WTC11 (cell line): Measurements from ENCODE around the gene ARHGAP42. TPM values are rescaled to one million over a fixed set of nuclear protein-coding genes. Genes with fewer than 3 reads are reported as not detected.

Source experiments
- ATAC-seq: fragments of 200-7000 bp; cut with Tn5 transposase; 2 replicates; pipeline ENCODE4 v1.10.0; 2021; ENCODE audit warnings: mild to moderate bottlenecking, moderate library complexity
- CTCF ChIA-PET: fragments of 300-600 bp; sonication (Branson Sonifier 250); formaldehyde crosslinking; loops from one replicate; lab custom pipeline; 2021; ENCODE audit warnings: antibody characterized with exemption; lab: Charles Lee
- POLR2A ChIA-PET: fragments of 350-600 bp; sonication (Branson Sonifier 250); formaldehyde crosslinking; loops from one replicate; lab custom pipeline; 2021; ENCODE audit warnings: antibody characterized with exemption; lab: Charles Lee
- DNase-seq: peaks from one replicate; pipeline ENCODE4 v3.0.0; 2021; ENCODE audit warnings: low spot score
- H3K27ac Mint-ChIP-seq: 2 replicates; pipeline ENCODE4 v1.8.0; 2021; ENCODE audit warnings: mixed read lengths
- H3K27me3 Mint-ChIP-seq: 2 replicates; pipeline ENCODE4 v1.8.0; 2021; ENCODE audit warnings: low read depth, mild to moderate bottlenecking, moderate library complexity, mixed read lengths
- H3K36me3 Mint-ChIP-seq: 2 replicates; pipeline ENCODE4 v1.8.0; 2021; ENCODE audit warnings: mixed read lengths
- H3K4me1 Mint-ChIP-seq: 2 replicates; pipeline ENCODE4 v1.8.0; 2022; ENCODE audit warnings: mixed read lengths
- H3K4me3 Mint-ChIP-seq: 2 replicates; pipeline ENCODE4 v1.8.0; 2021; ENCODE audit warnings: mild to moderate bottlenecking, moderate library complexity, mixed read lengths
- H3K9me3 Mint-ChIP-seq: 2 replicates; pipeline ENCODE4 v1.8.0; 2021; ENCODE audit warnings: mixed read lengths
- ATF1 ChIP-seq: sonication (generic); formaldehyde crosslinking; IDR thresholded peaks from 2 replicates; pipeline ENCODE4 v1.8.1; 2023; ENCODE audit warnings: mild to moderate bottlenecking, moderate library complexity, missing genetic modification reagents
- CREB1 ChIP-seq: sonication (generic); formaldehyde crosslinking; IDR thresholded peaks from 2 replicates; pipeline ENCODE4 v1.8.0; 2023; ENCODE audit warnings: mild to moderate bottlenecking, missing genetic modification reagents
- CREM ChIP-seq: sonication (generic); formaldehyde crosslinking; IDR thresholded peaks from 2 replicates; pipeline ENCODE4 v1.8.1; 2022; ENCODE audit warnings: mild to moderate bottlenecking, missing genetic modification reagents, moderate library complexity
- ERG ChIP-seq: fragments of 250-450 bp; sonication (Bioruptor Pico); IDR thresholded peaks from 2 replicates; pipeline ENCODE4 v1.8.0; 2021; ENCODE audit warnings: mild to moderate bottlenecking
- ETV6 ChIP-seq: sonication (generic); formaldehyde crosslinking; IDR thresholded peaks from 2 replicates; pipeline ENCODE4 v1.8.1; 2022; ENCODE audit warnings: mild to moderate bottlenecking, missing genetic modification reagents
- FOXP1 ChIP-seq: sonication (generic); formaldehyde crosslinking; IDR thresholded peaks from 2 replicates; pipeline ENCODE4 v1.8.0; 2022; ENCODE audit warnings: missing genetic modification reagents, mild to moderate bottlenecking, moderate library complexity, borderline replicate concordance
- HMGA2 ChIP-seq: fragments of 250-450 bp; sonication (Bioruptor Pico); IDR thresholded peaks from 2 replicates; pipeline ENCODE4 v1.4.0; 2021; ENCODE audit warnings: mild to moderate bottlenecking, moderate library complexity
- JUN ChIP-seq: sonication (generic); formaldehyde crosslinking; IDR thresholded peaks from 2 replicates; pipeline ENCODE4 v1.8.0; 2023; ENCODE audit warnings: mild to moderate bottlenecking, missing genetic modification reagents
- OVOL2 ChIP-seq: fragments of 250-450 bp; sonication (Bioruptor Pico); IDR thresholded peaks from 2 replicates; pipeline ENCODE4 v1.9.0; 2021; ENCODE audit warnings: mild to moderate bottlenecking, borderline replicate concordance
- PRRX2 ChIP-seq: fragments of 250-450 bp; sonication (Bioruptor Pico); IDR thresholded peaks from 2 replicates; pipeline ENCODE4 v1.8.0; 2021; ENCODE audit warnings: mild to moderate bottlenecking
- RELA ChIP-seq: sonication (generic); formaldehyde crosslinking; IDR thresholded peaks from 2 replicates; pipeline ENCODE4 v1.8.1; 2022; ENCODE audit warnings: missing genetic modification reagents, mild to moderate bottlenecking, borderline replicate concordance
- RORB ChIP-seq: fragments of 250-450 bp; sonication (Bioruptor Pico); IDR thresholded peaks from 2 replicates; pipeline ENCODE4 v1.9.0; 2021; ENCODE audit warnings: mild to moderate bottlenecking
- SMAD4 ChIP-seq: sonication (generic); formaldehyde crosslinking; IDR thresholded peaks from 2 replicates; pipeline ENCODE4 v1.8.0; 2022; ENCODE audit warnings: mild to moderate bottlenecking, missing genetic modification reagents
- SOX15 ChIP-seq: fragments of 250-450 bp; sonication (Bioruptor Pico); IDR thresholded peaks from 2 replicates; pipeline ENCODE4 v1.9.0; 2021; ENCODE audit warnings: mild to moderate bottlenecking
- TCF7 ChIP-seq: sonication (generic); formaldehyde crosslinking; IDR thresholded peaks from 2 replicates; pipeline ENCODE4 v1.8.0; 2022; ENCODE audit warnings: mild to moderate bottlenecking, low read depth, missing genetic modification reagents, moderate library complexity
- ZBTB21 ChIP-seq: sonication (generic); formaldehyde crosslinking; IDR thresholded peaks from 2 replicates; pipeline ENCODE4 v1.8.1; 2023; ENCODE audit warnings: mild to moderate bottlenecking, missing genetic modification reagents, borderline replicate concordance
- ZNF281 ChIP-seq: sonication (generic); formaldehyde crosslinking; IDR thresholded peaks from 2 replicates; pipeline ENCODE4 v1.8.0; 2023; ENCODE audit warnings: mild to moderate bottlenecking, missing genetic modification reagents
- ZNF317 ChIP-seq: sonication (generic); formaldehyde crosslinking; IDR thresholded peaks from 2 replicates; pipeline ENCODE4 v1.8.1; 2023; ENCODE audit warnings: low read depth, mild to moderate bottlenecking, moderate library complexity, missing genetic modification reagents, borderline replicate concordance
- ZNF425 ChIP-seq: fragments of 250-450 bp; sonication (Bioruptor Pico); conservative IDR thresholded peaks from 2 replicates; pipeline ENCODE4 v1.9.0; 2021; ENCODE audit warnings: mild to moderate bottlenecking
- total RNA-seq: library from RNA; stranded (reverse); gene quantifications from 3 replicates; pipeline ENCODE4 v1.2.3, GENCODE V29; 2021
- TF ChIP-seq, protein P1 (sequence below): sonication (generic); formaldehyde crosslinking; IDR thresholded peaks from 2 replicates; pipeline ENCODE4 v1.8.0; 2022; ENCODE audit warnings: mild to moderate bottlenecking, missing genetic modification reagents
- TF ChIP-seq, protein P2 (sequence below): sonication (generic); formaldehyde crosslinking; IDR thresholded peaks from 2 replicates; pipeline ENCODE4 v1.8.1; 2022; ENCODE audit warnings: missing genetic modification reagents, borderline replicate concordance
- TF ChIP-seq, protein P3 (sequence below): sonication (generic); formaldehyde crosslinking; conservative IDR thresholded peaks from 2 replicates; pipeline ENCODE4 v1.8.1; 2022; ENCODE audit warnings: mild to moderate bottlenecking, missing genetic modification reagents
- TF ChIP-seq, protein P4 (sequence below): fragments of 250-450 bp; sonication (Bioruptor Pico); IDR thresholded peaks from 2 replicates; pipeline ENCODE4 v2.1.2; 2022; ENCODE audit warnings: mild to moderate bottlenecking, moderate library complexity
- TF ChIP-seq, protein P5 (sequence below): fragments of 250-450 bp; sonication (Bioruptor Pico); IDR thresholded peaks from 2 replicates; pipeline ENCODE4 v1.9.0; 2021; ENCODE audit warnings: moderate library complexity, mild to moderate bottlenecking, inconsistent platforms, borderline replicate concordance

ARHGAP42 gene
- total RNA-seq, 1 experiment from 2014 or later: 32.5 TPM

- no peak overlapping the region for H3K4me3 Mint-ChIP-seq
- TF ChIP-seq RORB: no peak
- no peak for TF ChIP-seq SOX15
- no peak for TF ChIP-seq HMGA2 (CRISPR knock-in tag)
- TF ChIP-seq, protein P1, sequence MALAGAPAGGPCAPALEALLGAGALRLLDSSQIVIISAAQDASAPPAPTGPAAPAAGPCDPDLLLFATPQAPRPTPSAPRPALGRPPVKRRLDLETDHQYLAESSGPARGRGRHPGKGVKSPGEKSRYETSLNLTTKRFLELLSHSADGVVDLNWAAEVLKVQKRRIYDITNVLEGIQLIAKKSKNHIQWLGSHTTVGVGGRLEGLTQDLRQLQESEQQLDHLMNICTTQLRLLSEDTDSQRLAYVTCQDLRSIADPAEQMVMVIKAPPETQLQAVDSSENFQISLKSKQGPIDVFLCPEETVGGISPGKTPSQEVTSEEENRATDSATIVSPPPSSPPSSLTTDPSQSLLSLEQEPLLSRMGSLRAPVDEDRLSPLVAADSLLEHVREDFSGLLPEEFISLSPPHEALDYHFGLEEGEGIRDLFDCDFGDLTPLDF: no peak
- TF ChIP-seq JUN (CRISPR knock-in tag): no peak
- no peak for TF ChIP-seq ZNF317 (CRISPR knock-in tag)
- no peak for TF ChIP-seq FOXP1 (CRISPR knock-in tag)
- TF ChIP-seq ERG (CRISPR knock-in tag): no peak
- TF ChIP-seq, protein P2, sequence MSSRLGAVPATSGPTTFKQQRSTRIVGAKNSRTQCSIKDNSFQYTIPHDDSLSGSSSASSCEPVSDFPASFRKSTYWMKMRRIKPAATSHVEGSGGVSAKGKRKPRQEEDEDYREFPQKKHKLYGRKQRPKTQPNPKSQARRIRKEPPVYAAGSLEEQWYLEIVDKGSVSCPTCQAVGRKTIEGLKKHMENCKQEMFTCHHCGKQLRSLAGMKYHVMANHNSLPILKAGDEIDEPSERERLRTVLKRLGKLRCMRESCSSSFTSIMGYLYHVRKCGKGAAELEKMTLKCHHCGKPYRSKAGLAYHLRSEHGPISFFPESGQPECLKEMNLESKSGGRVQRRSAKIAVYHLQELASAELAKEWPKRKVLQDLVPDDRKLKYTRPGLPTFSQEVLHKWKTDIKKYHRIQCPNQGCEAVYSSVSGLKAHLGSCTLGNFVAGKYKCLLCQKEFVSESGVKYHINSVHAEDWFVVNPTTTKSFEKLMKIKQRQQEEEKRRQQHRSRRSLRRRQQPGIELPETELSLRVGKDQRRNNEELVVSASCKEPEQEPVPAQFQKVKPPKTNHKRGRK (CRISPR knock-in tag): no peak
- TF ChIP-seq ZBTB21: no peak
- no peak for TF ChIP-seq ZNF425 (CRISPR knock-in tag)
- no peak for TF ChIP-seq ETV6 (CRISPR knock-in tag)
- no peak for TF ChIP-seq CREM
- TF ChIP-seq CREB1: no peak
- no peak for TF ChIP-seq SMAD4
- no peak for TF ChIP-seq OVOL2
- TF ChIP-seq, all 79 proteins: peak for 0
- Mint-ChIP-seq H3K27me3 (no peaks in the 10 kb centered on the region), H3K4me1 (no peaks in the 10 kb centered on the region), H3K9me3 (no peaks in the 10 kb centered on the region), H3K36me3 (no peaks in the 10 kb centered on the region), H3K27ac (no peak overlapping the region)
- ChIA-PET POLR2A (no interaction called here), CTCF (no interaction called here)
- DNase-seq: no peak
- ATAC-seq: no peak
Observed at GRCh38 chr11:100994966-100995365, 307.9 kb downstream of the ARHGAP42 start.

DNA sequence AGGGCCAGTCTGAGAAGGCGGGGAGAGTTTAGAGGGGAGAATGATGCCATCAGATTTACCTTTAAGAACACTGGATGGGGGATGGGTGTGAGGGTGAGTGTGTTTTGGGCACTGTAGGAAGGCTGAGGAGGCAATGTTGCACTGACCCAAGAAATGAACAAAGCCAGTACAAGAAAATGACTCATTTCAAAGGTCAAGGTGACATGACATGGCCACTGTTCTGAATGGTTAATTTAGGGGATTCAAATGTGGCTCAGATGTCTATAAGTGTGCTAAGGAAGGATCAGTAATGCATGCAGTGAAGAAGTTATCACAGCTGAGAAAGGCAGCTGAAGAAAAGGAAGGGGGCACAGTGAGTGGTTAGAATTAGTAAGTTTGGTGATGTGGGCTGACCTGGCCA lies 312.7 kb downstream of the ARHGAP42 start:
- DNase-seq (no peak), ATAC-seq (peak; percentile 23; the same call in 1 of the 2 replicates)
- no peaks in the 10 kb centered on the region for H3K9me3 Mint-ChIP-seq
- H3K27ac Mint-ChIP-seq: no peak overlapping the region
- ChIA-PET CTCF (no interaction called here), POLR2A (no interaction called here)
- H3K4me3 Mint-ChIP-seq: no peak overlapping the region
- H3K27me3 Mint-ChIP-seq: no peaks in the 10 kb centered on the region
- no peaks in the 10 kb centered on the region for H3K4me1 Mint-ChIP-seq
- no peaks in the 10 kb centered on the region for H3K36me3 Mint-ChIP-seq
- TF ChIP-seq, protein P1: no peak
- TF ChIP-seq, protein P3, sequence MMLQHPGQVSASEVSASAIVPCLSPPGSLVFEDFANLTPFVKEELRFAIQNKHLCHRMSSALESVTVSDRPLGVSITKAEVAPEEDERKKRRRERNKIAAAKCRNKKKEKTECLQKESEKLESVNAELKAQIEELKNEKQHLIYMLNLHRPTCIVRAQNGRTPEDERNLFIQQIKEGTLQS (CRISPR knock-in tag): no peak
- TF ChIP-seq CREB1: no peak
- TF ChIP-seq, protein P4, sequence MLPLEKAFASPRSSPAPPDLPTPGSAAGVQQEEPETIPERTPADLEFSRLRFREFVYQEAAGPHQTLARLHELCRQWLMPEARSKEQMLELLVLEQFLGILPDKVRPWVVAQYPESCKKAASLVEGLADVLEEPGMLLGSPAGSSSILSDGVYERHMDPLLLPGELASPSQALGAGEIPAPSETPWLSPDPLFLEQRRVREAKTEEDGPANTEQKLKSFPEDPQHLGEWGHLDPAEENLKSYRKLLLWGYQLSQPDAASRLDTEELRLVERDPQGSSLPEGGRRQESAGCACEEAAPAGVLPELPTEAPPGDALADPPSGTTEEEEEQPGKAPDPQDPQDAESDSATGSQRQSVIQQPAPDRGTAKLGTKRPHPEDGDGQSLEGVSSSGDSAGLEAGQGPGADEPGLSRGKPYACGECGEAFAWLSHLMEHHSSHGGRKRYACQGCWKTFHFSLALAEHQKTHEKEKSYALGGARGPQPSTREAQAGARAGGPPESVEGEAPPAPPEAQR: no peak
- no peak for TF ChIP-seq RELA
- no peak for TF ChIP-seq PRRX2 (CRISPR knock-in tag)
- TF ChIP-seq SMAD4: no peak
- TF ChIP-seq ATF1 (CRISPR knock-in tag): no peak
- TF ChIP-seq, protein P5, sequence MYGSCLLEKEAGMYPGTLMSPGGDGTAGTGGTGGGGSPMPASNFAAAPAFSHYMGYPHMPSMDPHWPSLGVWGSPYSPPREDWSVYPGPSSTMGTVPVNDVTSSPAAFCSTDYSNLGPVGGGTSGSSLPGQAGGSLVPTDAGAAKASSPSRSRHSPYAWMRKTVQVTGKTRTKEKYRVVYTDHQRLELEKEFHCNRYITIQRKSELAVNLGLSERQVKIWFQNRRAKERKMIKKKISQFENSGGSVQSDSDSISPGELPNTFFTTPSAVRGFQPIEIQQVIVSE (CRISPR knock-in tag): no peak
- TF ChIP-seq CREM: no peak
- TF ChIP-seq ZNF281 (CRISPR knock-in tag): no peak
- no peak for TF ChIP-seq TCF7 (CRISPR knock-in tag)
